Measurements from ENCODE around the gene GOLGA8B.
"Not testable (repeated sequence)": the region's sequence is repeated elsewhere in the genome, so short reads cannot be mapped to it uniquely, and the experiment has no call there.

The GOLGA8B gene

GRCh38 chr15:34564711-34565110 is 18.7 kb downstream of the GOLGA8B start:
- DNase-seq (ENCODE audit: low read depth in 2 of 2) = not testable (repeated sequence)

- not testable (repeated sequence) for DNase-seq (ENCODE audit: low read depth in 2 of 2)
Observed at GRCh38 chr15:34560814-34561213, 22.6 kb downstream of the GOLGA8B start.

- DNase-seq (ENCODE audit: low read depth in 2 of 2) = not testable (repeated sequence)
Observed at GRCh38 chr15:34559764-34560163, 23.7 kb downstream of the GOLGA8B start.

GRCh38 chr15:34555162-34555561 is 28.3 kb downstream of the GOLGA8B start:
- not testable (repeated sequence) for DNase-seq (ENCODE audit: low read depth in 2 of 2)

GRCh38 chr15:34554716-34555115 is 28.7 kb downstream of the GOLGA8B start:
- not testable (repeated sequence) for DNase-seq (ENCODE audit: low read depth in 2 of 2)

- not testable (repeated sequence) for DNase-seq (ENCODE audit: low read depth in 2 of 2)
Observed at GRCh38 chr15:34554126-34554525, 29.3 kb downstream of the GOLGA8B start.

GRCh38 chr15:34550129-34550528 is 33.3 kb downstream of the GOLGA8B start:
- not testable (repeated sequence) for DNase-seq (ENCODE audit: low read depth in 2 of 2)

GRCh38 chr15:34549381-34549809 is 34.1 kb downstream of the GOLGA8B start:
- DNase-seq (ENCODE audit: low read depth in 2 of 2) = not testable (repeated sequence)

- not testable (repeated sequence) for DNase-seq (ENCODE audit: low read depth in 2 of 2)
Observed at GRCh38 chr15:34543860-34544649, 39.4 kb downstream of the GOLGA8B start.

GRCh38 chr15:34535857-34536256 is 47.6 kb downstream of the GOLGA8B start:
- DNase-seq (ENCODE audit: low read depth in 2 of 2) = not testable (repeated sequence)
